Measurements from ENCODE around the gene NRG2. TPM values are rescaled to one million over a fixed set of nuclear protein-coding genes. Genes with fewer than 3 reads are reported as not detected.

Gene NRG2
- total and polyA plus RNA-seq, 5 donors, result 1.1 to 3.6 (median 1.8) TPM

DNA sequence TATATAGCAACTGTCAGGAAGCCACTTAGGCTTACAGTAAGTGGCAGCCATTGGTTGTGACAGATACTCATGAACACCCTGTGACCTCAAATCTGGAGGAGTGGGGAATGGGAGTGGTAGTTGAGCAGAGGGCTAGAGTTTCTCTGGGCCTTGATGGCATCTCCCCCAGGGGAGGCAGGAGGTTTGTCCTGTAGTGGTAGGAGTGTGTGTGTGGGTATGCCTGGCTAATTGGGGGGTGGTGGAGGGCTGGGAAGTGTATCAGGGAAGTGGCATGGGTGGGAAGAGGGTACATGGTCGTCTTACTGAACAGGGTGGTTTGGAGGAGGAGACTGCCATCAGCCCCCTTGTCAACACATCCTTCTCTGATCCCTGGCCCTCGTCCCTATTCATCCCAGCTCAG lies 176.0 kb downstream of the NRG2 start:
- H3K9me3 ChIP-seq (ENCODE audit: control insufficient read depth, low read length), result no peaks in the 10 kb centered on the region
- no peaks in the 10 kb centered on the region for H3K4me1 ChIP-seq (ENCODE audit: control insufficient read depth, insufficient read depth, low read length)
- no peak overlapping the region for H3K27ac ChIP-seq (ENCODE audit: low read length)
- ATAC-seq, result no peak
- no peaks in the 10 kb centered on the region for H3K27me3 ChIP-seq (ENCODE audit: control insufficient read depth, insufficient read depth)
- DNase-seq, result no peak
- intact Hi-C loops (cut with DNase I), result no loop called here
- H3K4me3 ChIP-seq (ENCODE audit: low read length), result no peak overlapping the region
- 71% methylated on average over 2 of the region's 2 CpGs for WGBS

DNA sequence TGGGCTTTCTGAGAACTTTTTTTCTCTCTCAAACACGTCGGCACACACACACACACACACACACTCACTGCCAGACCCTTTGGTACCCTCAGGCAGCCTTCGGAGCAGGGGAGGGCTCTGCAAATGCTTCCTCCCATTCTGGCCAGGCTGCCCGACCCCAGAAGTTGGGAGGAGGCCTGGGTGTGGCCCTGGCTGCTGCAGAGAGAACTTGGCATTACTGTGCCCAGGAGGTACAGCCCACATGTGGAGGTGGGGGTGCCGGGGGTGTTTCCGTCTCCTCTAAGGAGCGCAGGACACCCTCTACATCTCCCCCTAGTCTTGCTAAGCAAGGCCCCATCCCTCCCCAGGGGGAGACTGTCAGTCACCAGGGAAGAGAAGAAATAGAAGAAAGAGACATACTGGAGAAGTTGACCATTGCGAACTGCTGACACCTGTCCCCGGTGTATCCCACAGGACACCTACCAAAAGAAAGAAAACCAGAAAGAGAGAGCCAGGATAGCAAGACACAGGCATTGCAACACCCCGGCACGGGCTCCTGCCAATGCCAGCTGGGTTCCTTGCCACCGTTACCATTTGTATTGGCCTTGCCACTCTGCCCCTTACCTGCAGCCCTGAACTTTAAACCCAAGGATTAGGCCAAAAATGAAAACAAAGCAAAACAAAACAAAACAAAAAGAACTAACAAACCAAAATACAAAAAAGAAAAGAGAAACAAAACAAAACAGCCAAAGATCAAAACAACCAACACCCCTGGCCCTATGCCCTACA lies 178.2 kb downstream of the NRG2 start:
- no peak for ATAC-seq
- no peaks in the 10 kb centered on the region for H3K4me1 ChIP-seq (ENCODE audit: control insufficient read depth, insufficient read depth, low read length)
- intact Hi-C loops (cut with DNase I), result loop anchor here in 3 of 4 donors (2.0 to 5.0 kb wide), 3 partner anchors 76 to 102 kb away; no protein-coding TSS in a partner anchor
- no peak for DNase-seq
- H3K27me3 ChIP-seq (ENCODE audit: control insufficient read depth, insufficient read depth), result no peaks in the 10 kb centered on the region
- H3K4me3 ChIP-seq (ENCODE audit: low read length), result no peak overlapping the region
- H3K27ac ChIP-seq (ENCODE audit: low read length), result no peak overlapping the region
- no peaks in the 10 kb centered on the region for H3K9me3 ChIP-seq (ENCODE audit: control insufficient read depth, low read length)
- WGBS, result 79% methylated on average over 12 of the region's 12 CpGs

- no peaks in the 10 kb centered on the region for H3K4me1 ChIP-seq (ENCODE audit: control insufficient read depth, insufficient read depth, low read length)
- no peaks in the 10 kb centered on the region for H3K9me3 ChIP-seq (ENCODE audit: control insufficient read depth, low read length)
- ATAC-seq, result peak; percentile 69 to 74
- intact Hi-C loops (cut with DNase I), result loop anchor here in 3 of 4 donors (2.0 to 5.0 kb wide), 3 partner anchors 75 to 103 kb away; no protein-coding TSS in a partner anchor
- H3K4me3 ChIP-seq (ENCODE audit: low read length), result no peak overlapping the region
- 20% methylated on average over 5 of the region's 5 CpGs for WGBS
- H3K27me3 ChIP-seq (ENCODE audit: control insufficient read depth, insufficient read depth), result no peaks in the 10 kb centered on the region
- peak; percentile 62 to 88 (median 81) for DNase-seq
- no peak overlapping the region for H3K27ac ChIP-seq (ENCODE audit: low read length)
These were observed 179.1 kb downstream of the NRG2 start for GRCh38 chr5:139863855-139864558.

GRCh38 chr5:139863361-139863760 lies 179.7 kb downstream of the NRG2 start:
- Histone ChIP-seq H3K27ac (ENCODE audit: low read length) (no peak overlapping the region), H3K4me3 (ENCODE audit: low read length) (no peak overlapping the region), H3K27me3 (ENCODE audit: control insufficient read depth, insufficient read depth) (no peaks in the 10 kb centered on the region), H3K9me3 (ENCODE audit: control insufficient read depth, low read length) (no peaks in the 10 kb centered on the region), H3K4me1 (ENCODE audit: control insufficient read depth, insufficient read depth, low read length) (no peaks in the 10 kb centered on the region)
- ATAC-seq (peak; percentile 72 to 85), DNase-seq (peak; percentile 79 to 92 (median 91))
- WGBS, result 57% methylated on average over 9 of the region's 9 CpGs
- intact Hi-C loops (cut with DNase I), result loop anchor here in 3 of 4 donors (5.0 kb wide), 2 partner anchors 76 to 104 kb away; no protein-coding TSS in a partner anchor

DNA sequence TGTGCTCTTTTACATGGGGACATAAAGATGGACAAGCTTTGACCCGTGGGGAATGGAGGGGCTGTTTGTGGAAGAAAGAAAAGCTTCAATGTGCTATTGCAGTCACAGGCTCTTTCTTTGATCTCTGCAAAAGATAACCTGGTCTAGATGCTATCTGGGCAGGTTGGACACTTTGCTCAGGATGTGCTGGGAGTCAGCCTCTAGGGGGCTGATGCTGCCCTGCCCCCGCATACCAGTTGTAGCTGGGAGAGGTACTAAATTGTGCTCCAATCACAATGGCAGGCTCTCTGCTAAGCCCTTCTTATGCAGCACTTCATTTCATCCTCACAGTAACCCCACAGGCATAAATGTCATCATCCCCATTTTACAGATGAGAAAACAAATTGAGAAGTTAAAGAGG lies 180.3 kb downstream of the NRG2 start:
- Histone ChIP-seq H3K4me3 (ENCODE audit: low read length) (no peak overlapping the region), H3K27ac (ENCODE audit: low read length) (no peak overlapping the region), H3K27me3 (ENCODE audit: control insufficient read depth, insufficient read depth) (no peaks in the 10 kb centered on the region), H3K4me1 (ENCODE audit: control insufficient read depth, insufficient read depth, low read length) (no peaks in the 10 kb centered on the region), H3K9me3 (ENCODE audit: control insufficient read depth, low read length) (no peaks in the 10 kb centered on the region)
- intact Hi-C loops (cut with DNase I), result loop anchor here in 3 of 4 donors (5.0 kb wide), 2 partner anchors 76 to 104 kb away; no protein-coding TSS in a partner anchor
- DNase-seq (no peak), ATAC-seq (no peak)
- WGBS, result 79% methylated on average over 2 of the region's 2 CpGs

GRCh38 chr5:139862313-139862712 lies 180.8 kb downstream of the NRG2 start:
- H3K4me1 ChIP-seq (ENCODE audit: control insufficient read depth, insufficient read depth, low read length), result no peaks in the 10 kb centered on the region
- ATAC-seq, result no peak
- H3K27me3 ChIP-seq (ENCODE audit: control insufficient read depth, insufficient read depth), result no peaks in the 10 kb centered on the region
- no peak for DNase-seq
- no peak overlapping the region for H3K4me3 ChIP-seq (ENCODE audit: low read length)
- H3K27ac ChIP-seq (ENCODE audit: low read length), result no peak overlapping the region
- no peaks in the 10 kb centered on the region for H3K9me3 ChIP-seq (ENCODE audit: control insufficient read depth, low read length)
- WGBS, result 93% methylated on average over 2 of the region's 2 CpGs
- intact Hi-C loops (cut with DNase I), result loop anchor here in 3 of 4 donors (5.0 kb wide), 2 partner anchors 75 to 105 kb away; no protein-coding TSS in a partner anchor

DNA sequence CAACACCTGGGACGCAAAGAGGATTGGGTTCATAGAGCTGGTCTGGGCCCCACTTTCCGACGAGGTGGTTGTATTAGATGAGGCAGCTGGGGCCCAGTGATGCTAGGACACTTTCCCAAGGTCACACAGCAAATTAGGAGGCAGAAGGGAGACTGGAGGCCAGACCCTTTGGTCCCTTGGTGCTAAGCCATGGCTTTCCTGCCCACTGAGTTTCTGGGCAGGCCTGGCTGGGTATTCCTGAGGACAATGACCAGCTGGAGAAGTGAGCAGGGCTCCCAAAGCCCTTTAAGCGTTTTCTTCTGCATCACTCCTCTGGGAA lies 181.3 kb downstream of the NRG2 start:
- no peak for DNase-seq
- Histone ChIP-seq H3K27ac (ENCODE audit: low read length) (no peak overlapping the region), H3K4me1 (ENCODE audit: control insufficient read depth, insufficient read depth, low read length) (no peaks in the 10 kb centered on the region), H3K27me3 (ENCODE audit: control insufficient read depth, insufficient read depth) (no peaks in the 10 kb centered on the region), H3K4me3 (ENCODE audit: low read length) (no peak overlapping the region), H3K9me3 (ENCODE audit: control insufficient read depth, low read length) (no peaks in the 10 kb centered on the region)
- ATAC-seq, result no peak
- WGBS, result 92% methylated on average over 4 of the region's 4 CpGs
- intact Hi-C loops (cut with DNase I), result loop anchor here in 3 of 4 donors (5.0 kb wide), 2 partner anchors 75 to 105 kb away; no protein-coding TSS in a partner anchor

DNA sequence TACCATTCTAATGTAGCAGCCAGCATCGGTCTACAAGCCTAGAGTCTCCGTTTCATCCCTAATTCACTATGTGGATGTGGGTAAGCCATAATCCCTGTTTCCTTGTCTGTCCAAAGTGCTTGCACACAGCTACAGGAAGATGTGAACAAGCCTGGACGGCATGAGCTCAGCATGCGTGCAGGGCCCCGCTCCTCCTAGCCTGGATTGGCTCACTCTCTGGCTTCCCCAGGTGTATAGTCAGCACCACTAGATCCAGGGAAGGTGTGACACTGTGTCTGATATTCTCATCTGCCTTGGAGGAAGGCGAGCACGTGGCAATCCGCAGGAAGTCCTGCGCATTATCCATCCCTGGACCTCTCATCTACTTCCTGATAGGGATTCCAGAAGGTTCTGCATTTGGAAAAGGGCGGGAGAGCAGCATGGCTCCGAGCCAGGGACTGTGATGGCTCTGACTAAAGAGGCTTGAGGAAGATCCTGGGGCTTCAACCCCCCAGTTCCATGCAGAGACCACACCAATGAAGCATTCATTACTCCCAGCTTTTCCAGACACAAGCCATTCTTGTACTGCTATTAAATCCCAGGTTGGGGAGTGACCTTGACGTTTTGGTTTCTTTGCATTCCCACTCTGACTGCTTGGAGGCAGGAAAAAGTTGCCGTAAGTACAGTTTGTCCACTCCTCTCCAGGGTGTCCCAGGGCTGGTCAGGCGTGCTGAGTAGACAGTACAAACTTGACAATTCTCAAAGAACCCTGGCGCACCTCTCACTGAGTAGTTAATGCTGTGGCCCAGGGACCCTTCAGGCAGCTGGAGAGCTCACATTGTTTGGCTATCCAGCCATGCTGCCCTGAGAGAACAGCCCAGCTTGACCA lies 181.8 kb downstream of the NRG2 start:
- ATAC-seq, result no peak
- Histone ChIP-seq H3K4me3 (ENCODE audit: low read length) (no peak overlapping the region), H3K27me3 (ENCODE audit: control insufficient read depth, insufficient read depth) (no peaks in the 10 kb centered on the region), H3K27ac (ENCODE audit: low read length) (no peak overlapping the region), H3K9me3 (ENCODE audit: control insufficient read depth, low read length) (no peaks in the 10 kb centered on the region), H3K4me1 (ENCODE audit: control insufficient read depth, insufficient read depth, low read length) (no peaks in the 10 kb centered on the region)
- 81% methylated on average over 15 of the region's 15 CpGs for WGBS
- no peak for DNase-seq
- intact Hi-C loops (cut with DNase I), result loop anchor here in 3 of 4 donors (5.0 kb wide), 2 partner anchors 74 to 106 kb away; no protein-coding TSS in a partner anchor

DNA sequence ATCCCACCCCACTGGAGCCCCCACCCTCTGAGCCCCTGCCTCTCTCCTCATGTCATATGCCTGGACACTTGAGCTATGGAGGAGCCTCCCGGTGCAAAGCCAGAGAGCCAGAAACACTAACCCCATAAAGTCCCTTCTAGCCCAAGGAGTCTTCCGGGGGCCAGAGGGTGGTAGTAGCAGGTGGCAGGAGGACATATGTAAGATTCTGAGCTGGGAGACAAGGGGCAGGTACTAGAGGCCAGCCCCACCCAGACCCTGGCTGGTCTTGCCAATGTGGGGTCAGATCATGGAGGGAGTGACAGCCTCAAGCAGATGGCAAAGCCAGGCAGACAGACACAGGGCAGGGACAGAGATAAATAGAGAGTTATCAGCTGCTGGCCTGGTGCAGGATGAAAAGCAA lies 184.1 kb downstream of the NRG2 start:
- Histone ChIP-seq H3K27ac (ENCODE audit: low read length) (no peak overlapping the region), H3K4me3 (ENCODE audit: low read length) (no peak overlapping the region), H3K4me1 (ENCODE audit: control insufficient read depth, insufficient read depth, low read length) (no peaks in the 10 kb centered on the region), H3K9me3 (ENCODE audit: control insufficient read depth, low read length) (no peaks in the 10 kb centered on the region), H3K27me3 (ENCODE audit: control insufficient read depth, insufficient read depth) (no peaks in the 10 kb centered on the region)
- intact Hi-C loops (cut with DNase I), result loop anchor here in 1 of 4 donors (5.0 kb wide), 1 partner anchor 72 kb away; no protein-coding TSS in a partner anchor
- ATAC-seq (no peak), DNase-seq (no peak)
- 93% methylated on average over 2 of the region's 2 CpGs for WGBS

DNA sequence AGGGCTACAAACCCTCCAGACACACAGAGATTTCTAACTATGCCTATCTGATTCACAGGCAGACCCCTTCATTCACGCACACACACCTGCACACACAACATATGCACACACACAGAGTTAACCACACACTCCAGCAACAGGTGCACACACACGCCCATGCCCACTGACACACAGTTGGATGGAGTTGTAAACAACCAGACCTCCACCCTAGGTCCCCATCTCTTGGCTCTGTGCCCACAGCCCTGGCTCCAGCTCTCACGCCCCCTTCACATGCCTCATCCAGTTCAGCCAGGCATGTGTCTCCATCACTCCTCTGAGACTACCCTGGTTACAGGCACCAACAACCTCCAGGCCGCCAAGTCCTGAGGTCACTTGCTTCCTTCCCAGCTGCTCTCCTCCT lies 186.4 kb downstream of the NRG2 start:
- intact Hi-C loops (cut with DNase I), result loop anchor here in 1 of 4 donors (5.0 kb wide), 1 partner anchor 69 kb away; no protein-coding TSS in a partner anchor

More for the DNA sequence above, 186.4 kb downstream of the NRG2 start:
- Histone ChIP-seq H3K4me3 (ENCODE audit: low read length) (no peak overlapping the region), H3K27me3 (ENCODE audit: control insufficient read depth, insufficient read depth) (no peaks in the 10 kb centered on the region), H3K27ac (ENCODE audit: low read length) (no peak overlapping the region), H3K4me1 (ENCODE audit: control insufficient read depth, insufficient read depth, low read length) (no peaks in the 10 kb centered on the region), H3K9me3 (ENCODE audit: control insufficient read depth, low read length) (no peaks in the 10 kb centered on the region)
- 84% methylated on average over 4 of the region's 4 CpGs for WGBS
- ATAC-seq (no peak), DNase-seq (no peak)
